G401 (cell line): ENCODE measurements around the gene ZNF493. TPM values are rescaled to one million over a fixed set of nuclear protein-coding genes. Genes with fewer than 3 reads are reported as not detected.

ENCODE experiments used
- DNase-seq: peaks from one replicate; pipeline ENCODE4 v3.0.0-alpha.2; 2015; ENCODE audit warnings: low spot score
- in situ Hi-C: cut with HindIII; loops from 2 replicates; pipeline ENCODE4 v1.10.0; 2016; ENCODE audit warnings: low sequenced_read_pairs, mixed read lengths
- total RNA-seq: library from RNA; depleted of rRNA; stranded (reverse); fragments of >200 nt; shearing (Covaris generic); gene quantifications from 2 replicates; pipeline ENCODE4 v1.2.3, GENCODE V29; 2014; rRNA removed

ZNF493 gene
- total RNA-seq, result 0.03 and 0.06 TPM in 2 replicates

DNA sequence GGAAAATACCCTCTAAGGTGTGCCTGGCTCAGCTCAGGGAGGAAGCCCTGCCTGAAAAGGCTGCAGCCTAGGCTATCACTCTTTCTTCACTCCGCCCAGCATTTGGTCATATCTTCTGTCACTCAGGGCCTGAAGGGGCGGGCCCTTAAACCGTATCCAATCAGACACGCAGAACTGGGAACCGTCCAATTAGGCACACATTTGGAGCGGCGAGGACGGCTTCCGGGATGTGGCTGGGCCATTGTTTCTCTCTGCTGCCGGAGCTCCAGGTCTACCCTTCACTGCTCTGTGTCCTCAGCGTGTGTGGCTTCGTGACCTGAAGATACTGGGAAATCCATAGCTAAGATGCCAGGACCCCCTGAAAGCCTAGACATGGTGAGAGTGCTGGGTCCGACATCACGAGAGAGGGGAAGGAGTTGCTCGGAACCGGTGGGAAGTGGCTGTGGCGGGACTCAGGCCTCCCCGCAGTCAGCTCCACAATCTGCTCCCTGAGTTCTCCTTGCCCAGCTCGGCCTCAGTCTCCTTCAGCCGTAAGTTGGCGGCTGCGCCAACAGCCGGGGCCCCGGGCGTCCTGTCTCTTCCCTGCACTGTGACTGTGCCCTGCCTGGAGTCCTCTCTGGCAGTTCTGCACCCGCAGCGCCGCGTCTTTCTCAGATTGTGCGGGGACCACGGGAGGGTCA, at the start of gene ZNF493:
TSS of gene ZNF493 (plus strand) at position 241 of the 680 bp plus-strand sequence. CDS start at position 346, 105 bp downstream.
- peak; percentile 99 for DNase-seq
- in situ Hi-C loops, result no loop called here

DNA sequence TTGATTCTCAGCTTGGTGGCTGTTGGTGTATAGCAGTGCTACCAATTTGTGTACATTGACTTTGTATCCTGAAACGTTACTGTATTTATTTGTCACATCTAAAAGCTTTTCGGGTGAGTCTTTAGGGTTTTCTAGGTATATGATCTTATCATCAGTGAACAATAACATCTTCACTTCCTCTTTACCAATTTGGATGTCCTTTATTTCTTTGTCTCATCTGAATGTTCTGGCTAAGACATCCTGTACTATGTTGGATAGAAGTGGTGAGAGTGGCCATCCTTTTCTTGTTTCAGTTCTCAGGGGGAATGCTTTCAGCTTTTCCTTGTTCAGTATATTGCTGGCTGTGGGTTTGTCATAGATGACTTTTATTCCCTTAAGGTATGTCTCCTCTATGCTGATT, 44.1 kb upstream of the ZNF493 start:
- in situ Hi-C loops, result no loop called here
- no peak for DNase-seq

DNA sequence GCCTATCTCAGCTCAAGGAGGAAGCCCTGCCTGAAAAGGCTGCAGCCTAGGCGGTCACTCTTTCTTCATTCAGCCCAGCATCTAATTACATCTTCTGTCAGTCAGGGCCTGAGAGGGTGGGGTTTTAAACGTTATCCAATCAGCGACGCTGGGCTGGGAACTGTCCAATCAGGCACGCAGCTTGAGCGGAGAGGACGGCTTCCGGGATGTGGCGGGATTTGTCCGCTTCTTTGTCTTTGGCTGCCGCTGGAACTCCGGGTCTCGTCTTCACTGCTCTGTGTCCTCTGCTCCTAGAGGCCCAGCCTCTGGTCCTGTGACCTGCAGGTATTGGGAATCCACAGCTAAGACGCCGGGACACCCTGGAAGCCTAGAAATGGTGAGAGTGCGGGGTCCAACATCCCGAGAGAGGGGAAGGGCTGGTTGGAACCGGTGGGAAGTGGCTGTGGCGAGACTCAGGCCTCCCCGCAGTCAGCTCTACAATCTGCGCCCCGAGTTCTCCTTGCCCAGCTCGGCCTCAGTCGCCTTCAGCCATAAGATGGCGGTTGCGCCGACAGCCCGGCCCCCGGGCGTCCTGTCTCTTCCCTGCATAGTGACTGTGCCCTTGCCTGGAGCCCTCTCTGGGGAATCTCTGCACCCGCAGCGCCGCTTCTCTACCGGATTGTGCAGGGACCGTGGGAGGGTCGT, 38.0 kb upstream of the ZNF493 start, which contains the start of gene ZNF738:
TSS of gene ZNF738 (plus strand) at position 233 of the 684 bp plus-strand sequence. CDS start at position 374, 141 bp downstream.
- DNase-seq, result peak; percentile 99
- in situ Hi-C loops, result no loop called here

- in situ Hi-C loops, result no loop called here
Observed at GRCh38 chr19:21362291-21362690, 34.6 kb upstream of the ZNF493 start.

GRCh38 chr19:21383980-21384582, 12.9 kb upstream of the ZNF493 start:
- no peak for DNase-seq
- in situ Hi-C loops, result no loop called here

More at GRCh38 chr19:21362291-21362690, 34.6 kb upstream of the ZNF493 start:
- no peak for DNase-seq

DNA sequence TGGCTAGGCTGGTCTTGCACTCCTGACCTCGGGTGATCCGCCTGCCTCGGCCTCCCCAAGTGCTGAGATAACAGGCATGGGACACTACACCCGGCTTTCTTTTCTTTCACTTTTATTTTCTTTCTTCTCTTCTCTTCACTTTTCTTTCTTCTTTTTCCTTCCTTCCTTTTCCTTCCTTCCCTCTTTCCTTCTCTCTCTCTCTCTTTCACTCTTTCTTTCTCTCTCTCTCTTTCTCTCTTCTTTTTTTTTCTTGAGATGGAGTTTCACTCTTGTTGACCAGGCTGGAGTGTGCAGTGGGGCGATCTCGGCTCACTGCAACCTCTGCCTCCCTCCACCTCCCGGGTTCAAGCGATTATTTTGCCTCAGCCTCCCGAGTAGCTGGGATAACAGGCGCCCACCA, 812 bp upstream of the ZNF493 start:
- DNase-seq, result no peak
- in situ Hi-C loops, result no loop called here

GRCh38 chr19:21398851-21399250, 1.9 kb downstream of the ZNF493 start:
- no peak for DNase-seq
- in situ Hi-C loops, result no loop called here

- in situ Hi-C loops, result no loop called here
- DNase-seq, result no peak
Observed at GRCh38 chr19:21402303-21402985, 5.5 kb downstream of the ZNF493 start.

DNA sequence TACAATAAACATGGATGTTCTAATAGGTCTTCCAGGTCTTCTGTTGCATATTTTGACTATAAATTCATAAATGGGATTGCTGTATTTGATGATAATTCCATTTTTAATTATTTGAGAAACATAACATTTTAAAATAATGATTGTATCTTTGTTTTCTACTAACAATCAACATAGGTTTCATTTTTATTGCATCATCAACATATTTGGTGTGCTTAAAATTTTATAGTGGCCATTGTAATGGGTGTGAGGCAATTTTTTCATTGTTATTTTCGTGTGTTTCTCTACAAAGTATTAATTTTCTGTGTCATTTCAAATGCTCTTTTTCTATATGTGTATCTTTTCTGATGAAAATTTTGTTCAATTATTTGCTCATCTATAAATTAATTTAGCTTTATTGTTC, 13.2 kb downstream of the ZNF493 start:
- no peak for DNase-seq
- in situ Hi-C loops, result no loop called here

GRCh38 chr19:21422244-21422643, 25.3 kb downstream of the ZNF493 start:
- in situ Hi-C loops, result no loop called here
- no peak for DNase-seq

DNA sequence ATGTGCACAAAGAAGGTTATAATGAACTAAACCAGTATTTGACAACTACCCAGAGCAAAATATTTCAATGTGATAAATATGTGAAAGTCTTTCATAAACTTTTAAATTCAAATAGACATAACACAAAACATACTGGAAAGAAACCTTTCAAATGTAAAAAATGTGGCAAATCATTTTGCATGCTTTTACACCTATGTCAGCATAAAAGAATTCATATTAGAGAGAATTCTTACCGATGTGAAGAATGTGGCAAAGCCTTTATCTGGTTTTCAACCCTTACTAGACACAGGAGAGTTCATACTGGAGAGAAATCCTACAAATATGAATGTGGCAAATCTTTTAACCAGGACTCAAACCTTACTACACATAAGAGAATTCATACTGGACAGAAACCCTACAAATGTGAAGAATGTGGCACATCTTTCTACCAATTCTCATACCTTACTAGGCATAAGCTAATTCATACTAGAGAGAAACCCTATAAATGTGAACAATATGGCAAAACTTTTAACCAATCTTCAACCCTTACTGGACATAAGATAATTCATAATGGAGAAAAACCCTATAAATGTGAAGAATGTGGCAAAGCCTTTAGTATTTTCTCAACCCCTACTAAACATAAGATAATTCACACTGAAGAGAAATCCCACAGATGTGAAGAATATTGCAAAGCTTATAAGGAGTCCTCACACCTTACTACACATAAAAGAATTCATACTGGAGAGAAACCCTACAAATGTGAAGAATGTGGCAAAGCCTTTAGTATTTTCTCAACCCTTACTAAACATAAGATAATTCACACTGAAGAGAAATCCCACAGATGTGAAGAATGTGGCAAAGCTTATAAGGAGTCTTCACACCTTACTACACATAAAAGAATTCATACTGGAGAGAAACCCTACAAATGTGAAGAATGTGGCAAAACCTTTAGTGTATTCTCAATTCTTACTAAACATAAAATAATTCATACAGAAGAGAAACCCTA, 26.4 kb downstream of the ZNF493 start:
- in situ Hi-C loops, result no loop called here
- no peak for DNase-seq

GRCh38 chr19:21430675-21431074, 33.7 kb downstream of the ZNF493 start:
- DNase-seq, result no peak
- in situ Hi-C loops, result no loop called here

GRCh38 chr19:21432590-21432989, 35.7 kb downstream of the ZNF493 start:
- no peak for DNase-seq
- in situ Hi-C loops, result no loop called here

DNA sequence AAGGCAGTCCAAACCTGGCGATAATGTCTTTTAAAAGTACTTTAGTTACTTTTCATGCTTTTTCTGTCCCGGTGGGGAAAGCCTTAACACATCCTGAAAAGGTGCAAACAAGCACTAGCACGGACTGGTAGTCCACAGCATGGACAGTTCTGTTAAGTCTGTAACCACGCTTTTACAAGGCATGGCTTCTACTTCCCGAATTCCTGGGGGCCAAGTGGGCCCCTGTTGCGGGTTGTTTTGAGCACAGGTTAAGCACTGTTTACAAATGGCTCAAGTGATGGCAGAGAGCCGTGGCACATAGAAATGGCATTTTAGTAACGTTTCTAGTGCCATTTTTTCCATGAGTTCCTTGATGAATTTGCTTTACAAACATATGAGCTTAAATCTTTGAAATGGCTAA, 37.6 kb downstream of the ZNF493 start:
- no peak for DNase-seq
- in situ Hi-C loops, result no loop called here

GRCh38 chr19:21434967-21435544, 38.1 kb downstream of the ZNF493 start:
- DNase-seq, result no peak
- in situ Hi-C loops, result no loop called here

GRCh38 chr19:21439201-21439751, 42.3 kb downstream of the ZNF493 start:
- in situ Hi-C loops, result no loop called here

GRCh38 chr19:21440321-21440720, 43.4 kb downstream of the ZNF493 start:
- DNase-seq, result no peak
- in situ Hi-C loops, result no loop called here

More at GRCh38 chr19:21439201-21439751, 42.3 kb downstream of the ZNF493 start:
- no peak for DNase-seq

GRCh38 chr19:21451187-21451586, 54.3 kb downstream of the ZNF493 start:
- no peak for DNase-seq
- in situ Hi-C loops, result no loop called here
